ENCODE results near the gene ATXN1L. TPM values are rescaled to one million over a fixed set of nuclear protein-coding genes. Genes with fewer than 3 reads are reported as not detected.
A peak's percentile ranks its signal among the peaks of the same experiment; 100 is the strongest.
"Not testable (repeated sequence)": the region's sequence is repeated elsewhere in the genome, so short reads cannot be mapped to it uniquely, and the experiment has no call there.

The ATXN1L gene
- total RNA-seq, 2 experiments from 2014 or later, result 14.6 to 15.1 TPM

GRCh38 chr16:71853413-71853812 lies 7.6 kb downstream of the ATXN1L start:
- intact Hi-C loops (cut with micrococcal nuclease), result no loop called here
- no peak for DNase-seq
- Mint-ChIP-seq H3K4me3 (no peak overlapping the region), H3K9me3 (no peaks in the 10 kb centered on the region), H3K36me3 (peaks cover 35% of the 10 kb centered on the region), H3K27me3 (no peaks in the 10 kb centered on the region), H3K4me1 (ENCODE audit: low read depth) (peaks cover 52% of the 10 kb centered on the region), H3K27ac (peak overlapping the region; percentile 67)
- POLR2A ChIA-PET, result no interaction called here
- CTCF ChIA-PET, result interaction anchor here (1.5 to 6.4 kb wide), 2 partner anchors 29 to 30 kb away, joined by 4 to 34 read pairs; partner anchors contain the start of gene ZNF821

- DNase-seq, result no peak
- H3K4me3 Mint-ChIP-seq, result no peak overlapping the region
- intact Hi-C loops (cut with micrococcal nuclease), result no loop called here
- CTCF ChIA-PET, result interaction anchor here (6.4 kb wide), 1 partner anchor 29 kb away, joined by 34 read pairs; the partner anchor contains the start of gene ZNF821
- POLR2A ChIA-PET, result no interaction called here
- H3K36me3 Mint-ChIP-seq, result peaks cover 34% of the 10 kb centered on the region
- peak overlapping the region; percentile 77 for H3K27ac Mint-ChIP-seq
- no peaks in the 10 kb centered on the region for H3K9me3 Mint-ChIP-seq
- H3K4me1 Mint-ChIP-seq (ENCODE audit: low read depth), result peaks cover 50% of the 10 kb centered on the region
- no peaks in the 10 kb centered on the region for H3K27me3 Mint-ChIP-seq
Observed at GRCh38 chr16:71854369-71854948, 8.7 kb downstream of the ATXN1L start.

GRCh38 chr16:71855937-71856662 lies 10.3 kb downstream of the ATXN1L start:
- DNase-seq, result peak; percentile 72
- Mint-ChIP-seq H3K27ac (peak overlapping the region; percentile 86), H3K4me1 (ENCODE audit: low read depth) (peaks cover 50% of the 10 kb centered on the region), H3K27me3 (no peaks in the 10 kb centered on the region), H3K9me3 (no peaks in the 10 kb centered on the region), H3K4me3 (no peak overlapping the region), H3K36me3 (peaks cover 23% of the 10 kb centered on the region)
- POLR2A ChIA-PET, result interaction anchor here (1.2 kb wide), 1 partner anchor 14 kb away, joined by 5 read pairs; no protein-coding TSS in a partner anchor
- CTCF ChIA-PET, result interaction anchor here (1.6 to 6.4 kb wide), 3 partner anchors 9 to 106 kb away, joined by 4 to 34 read pairs (median 9); partner anchors contain the start of gene ZNF821
- intact Hi-C loops (cut with micrococcal nuclease), result loop anchor here (1.0 kb wide), 3 partner anchors 11 to 26 kb away; partner anchors contain the start of gene ATXN1L

DNA sequence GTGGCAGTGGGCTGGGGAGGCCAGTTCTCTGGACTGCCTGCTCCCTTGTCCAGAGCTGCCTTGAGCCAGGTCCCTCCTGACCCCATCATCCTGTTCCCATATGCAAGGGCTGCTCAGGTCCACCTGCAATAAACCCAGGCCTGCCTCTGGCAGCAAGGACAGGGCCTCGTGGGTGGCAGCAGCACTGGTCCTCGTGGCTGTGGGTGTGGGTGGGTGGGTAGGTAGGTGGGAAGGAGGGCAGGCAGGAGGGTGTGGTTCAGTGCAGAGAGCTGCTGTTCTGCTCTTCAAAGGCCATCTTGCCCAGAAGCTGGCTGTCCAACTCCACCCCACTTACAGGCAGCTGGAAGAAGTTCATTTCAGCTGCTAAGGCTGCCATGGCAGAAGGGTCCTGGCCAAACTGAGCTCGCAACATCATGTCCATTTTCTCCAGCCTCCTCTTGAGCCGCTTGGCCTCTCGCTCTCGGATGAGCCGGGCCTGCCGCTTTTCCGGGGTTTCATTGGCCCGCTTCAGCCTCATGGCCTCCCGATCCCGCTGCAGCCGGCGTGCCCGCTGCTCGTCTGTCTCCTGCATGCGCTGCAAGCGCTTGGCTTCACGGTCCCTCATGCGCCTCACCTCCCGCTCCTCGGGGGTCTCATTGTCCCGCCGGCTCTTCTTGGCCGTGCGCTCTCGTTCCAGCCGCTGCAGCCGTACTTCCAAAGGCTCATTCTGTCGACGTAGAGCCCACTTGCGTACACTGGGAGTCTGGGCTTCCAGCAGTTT lies 14.2 kb downstream of the ATXN1L start:
- intact Hi-C loops (cut with micrococcal nuclease), result no loop called here
- Mint-ChIP-seq H3K9me3 (no peaks in the 10 kb centered on the region), H3K4me3 (no peak overlapping the region), H3K27ac (peak overlapping the region; percentile 24), H3K27me3 (no peaks in the 10 kb centered on the region), H3K4me1 (ENCODE audit: low read depth) (peaks cover 25% of the 10 kb centered on the region), H3K36me3 (peaks cover 15% of the 10 kb centered on the region)
- DNase-seq, result no peak
- ChIA-PET POLR2A (interaction anchor here (0.5 to 0.6 kb wide), 2 partner anchors 42 to 110 kb away, joined by 3 to 4 read pairs; no protein-coding TSS in a partner anchor), CTCF (interaction anchor here (1.1 to 6.4 kb wide), 2 partner anchors 23 to 101 kb away, joined by 3 to 34 read pairs; partner anchors contain the start of gene ZNF821)

DNA sequence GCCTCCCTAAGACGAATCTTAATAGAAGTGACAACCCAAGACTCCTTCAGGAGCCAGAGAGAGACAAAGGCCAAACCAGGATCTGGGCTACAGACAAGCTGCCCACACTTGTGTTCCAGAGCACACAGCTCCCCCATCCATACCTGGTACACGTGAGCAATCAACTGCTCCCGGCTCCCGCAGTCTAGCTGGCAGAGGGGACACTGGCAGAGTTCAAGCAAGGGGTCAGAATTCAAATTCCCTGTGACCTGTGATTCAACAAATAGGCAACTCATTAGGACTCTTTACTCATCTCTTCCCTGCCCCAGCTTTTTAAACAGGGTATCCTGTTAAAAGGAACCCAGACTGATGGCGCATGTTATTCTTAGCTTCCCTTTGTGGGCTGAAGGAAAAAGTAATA lies 18.2 kb downstream of the ATXN1L start:
- Mint-ChIP-seq H3K9me3 (no peaks in the 10 kb centered on the region), H3K4me3 (no peak overlapping the region), H3K36me3 (peaks cover 8% of the 10 kb centered on the region), H3K4me1 (ENCODE audit: low read depth) (peaks cover 8% of the 10 kb centered on the region), H3K27ac (no peak overlapping the region), H3K27me3 (no peaks in the 10 kb centered on the region)
- no peak for DNase-seq
- ChIA-PET POLR2A (interaction anchor here (1.0 kb wide), 1 partner anchor 55 kb away, joined by 3 read pairs; the partner anchor contains the start of gene AP1G1), CTCF (interaction anchor here (1.8 kb wide), 1 partner anchor 19 kb away, joined by 6 read pairs; no protein-coding TSS in a partner anchor)
- intact Hi-C loops (cut with micrococcal nuclease), result no loop called here

- ChIA-PET POLR2A (interaction anchor here (0.8 kb wide), 1 partner anchor 15 kb away, joined by 4 read pairs; no protein-coding TSS in a partner anchor), CTCF (interaction anchor here (0.9 to 2.2 kb wide), 4 partner anchors 9 to 96 kb away, joined by 3 to 6 read pairs (median 5); no protein-coding TSS in a partner anchor)
- Mint-ChIP-seq H3K27ac (peak overlapping the region; percentile 7), H3K4me1 (ENCODE audit: low read depth) (peaks cover 16% of the 10 kb centered on the region), H3K36me3 (peaks cover 10% of the 10 kb centered on the region), H3K4me3 (no peak overlapping the region), H3K9me3 (no peaks in the 10 kb centered on the region), H3K27me3 (no peaks in the 10 kb centered on the region)
- intact Hi-C loops (cut with micrococcal nuclease), result no loop called here
- no peak for DNase-seq
Observed at GRCh38 chr16:71865173-71865863, 19.5 kb downstream of the ATXN1L start.

GRCh38 chr16:71867175-71867574 lies 21.4 kb downstream of the ATXN1L start:
- POLR2A ChIA-PET; DNase-seq; H3K27ac Mint-ChIP-seq; H3K4me3 Mint-ChIP-seq; H3K27me3 Mint-ChIP-seq; H3K9me3 Mint-ChIP-seq; intact Hi-C loops (cut with micrococcal nuclease): not testable (repeated sequence)
- Mint-ChIP-seq H3K36me3 (peaks cover 10% of the 10 kb centered on the region), H3K4me1 (ENCODE audit: low read depth) (peaks cover 28% of the 10 kb centered on the region)
- CTCF ChIA-PET, result interaction anchor here (2.2 kb wide), 1 partner anchor 94 kb away, joined by 6 read pairs; no protein-coding TSS in a partner anchor

DNA sequence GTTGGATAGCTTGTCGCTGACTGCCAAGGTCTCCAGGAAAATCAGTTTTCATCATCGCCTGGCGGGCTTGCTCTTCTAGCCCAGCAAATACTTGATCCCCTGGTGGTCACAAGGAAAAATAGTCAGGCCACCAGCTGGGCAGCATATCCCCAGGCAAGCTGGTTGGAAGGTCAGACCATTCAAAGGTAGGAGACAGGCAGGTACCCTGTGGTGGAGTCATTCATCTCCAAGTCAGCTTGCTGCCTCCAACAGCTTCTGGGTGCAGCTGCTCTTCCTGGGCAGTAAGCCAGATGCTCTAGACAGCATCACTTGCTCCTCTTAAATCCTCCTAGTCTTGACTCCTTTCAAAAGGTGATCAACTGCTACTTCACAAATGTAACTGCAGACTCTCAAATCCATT lies 22.2 kb downstream of the ATXN1L start:
- H3K9me3 Mint-ChIP-seq, result no peaks in the 10 kb centered on the region
- intact Hi-C loops (cut with micrococcal nuclease), result no loop called here
- peaks cover 34% of the 10 kb centered on the region for H3K4me1 Mint-ChIP-seq (ENCODE audit: low read depth)
- no peak overlapping the region for H3K4me3 Mint-ChIP-seq
- no peak for DNase-seq
- ChIA-PET POLR2A (no interaction called here), CTCF (no interaction called here)
- H3K27ac Mint-ChIP-seq, result no peak overlapping the region
- H3K27me3 Mint-ChIP-seq, result no peaks in the 10 kb centered on the region
- peaks cover 10% of the 10 kb centered on the region for H3K36me3 Mint-ChIP-seq

- Mint-ChIP-seq H3K9me3 (no peaks in the 10 kb centered on the region), H3K4me3 (no peak overlapping the region), H3K4me1 (ENCODE audit: low read depth) (peaks cover 38% of the 10 kb centered on the region), H3K27ac (no peak overlapping the region), H3K36me3 (peaks cover 10% of the 10 kb centered on the region), H3K27me3 (no peaks in the 10 kb centered on the region)
- no peak for DNase-seq
- intact Hi-C loops (cut with micrococcal nuclease), result no loop called here
- CTCF ChIA-PET, result interaction anchor here (0.7 to 1.1 kb wide), 2 partner anchors 13 to 17 kb away, joined by 3 read pairs; no protein-coding TSS in a partner anchor
- POLR2A ChIA-PET, result no interaction called here
Observed at GRCh38 chr16:71869089-71869488, 23.3 kb downstream of the ATXN1L start.

- intact Hi-C loops (cut with micrococcal nuclease), result no loop called here
- no peak overlapping the region for H3K27ac Mint-ChIP-seq
- H3K4me1 Mint-ChIP-seq (ENCODE audit: low read depth), result peaks cover 30% of the 10 kb centered on the region
- no peak for DNase-seq
- POLR2A ChIA-PET, result interaction anchor here (1.0 kb wide), 1 partner anchor 116 kb away, joined by 6 read pairs; no protein-coding TSS in a partner anchor
- H3K36me3 Mint-ChIP-seq, result peaks cover 10% of the 10 kb centered on the region
- no peaks in the 10 kb centered on the region for H3K9me3 Mint-ChIP-seq
- H3K27me3 Mint-ChIP-seq, result no peaks in the 10 kb centered on the region
- no peak overlapping the region for H3K4me3 Mint-ChIP-seq
- CTCF ChIA-PET, result interaction anchor here (0.8 to 1.8 kb wide), 3 partner anchors 12 to 90 kb away, joined by 3 to 24 read pairs (median 3); no protein-coding TSS in a partner anchor
Observed at GRCh38 chr16:71870818-71871217, 25.0 kb downstream of the ATXN1L start.

- intact Hi-C loops (cut with micrococcal nuclease), result no loop called here
- Mint-ChIP-seq H3K27ac (peak overlapping the region; percentile 28), H3K4me1 (ENCODE audit: low read depth) (peaks cover 30% of the 10 kb centered on the region), H3K4me3 (no peak overlapping the region), H3K9me3 (no peaks in the 10 kb centered on the region), H3K36me3 (peaks cover 11% of the 10 kb centered on the region), H3K27me3 (no peaks in the 10 kb centered on the region)
- ChIA-PET POLR2A (no interaction called here), CTCF (interaction anchor here (0.6 to 3.3 kb wide), 3 partner anchors 9 to 221 kb away, joined by 3 to 32 read pairs (median 4); no protein-coding TSS in a partner anchor)
- DNase-seq, result no peak
Observed at GRCh38 chr16:71873199-71873598, 27.4 kb downstream of the ATXN1L start.
